ENCODE results near the gene PSD2.
A peak's percentile ranks its signal among the peaks of the same experiment; 100 is the strongest.

Gene PSD2

GRCh38 chr5:139795074-139796001 is at the start of gene PSD2:
Gene PSD2 (plus strand): TSS chr5:139795808. CDS start chr5:139809441, 13,633 bp downstream.
- peak; percentile 90 for DNase-seq (ENCODE audit: low spot score)

- DNase-seq (ENCODE audit: low spot score), result peak; percentile 47
Measured at GRCh38 chr5:139746691-139747582, 48.7 kb upstream of the PSD2 start.

- DNase-seq (ENCODE audit: low spot score), result no peak
Measured at GRCh38 chr5:139747583-139748504, 47.8 kb upstream of the PSD2 start.

GRCh38 chr5:139748505-139748826 is 47.1 kb upstream of the PSD2 start:
- no peak for DNase-seq (ENCODE audit: low spot score)

GRCh38 chr5:139749242-139749641 is 46.4 kb upstream of the PSD2 start:
- DNase-seq (ENCODE audit: low spot score), result no peak

GRCh38 chr5:139751236-139751635 is 44.4 kb upstream of the PSD2 start:
- no peak for DNase-seq (ENCODE audit: low spot score)

GRCh38 chr5:139752506-139753473 is 42.8 kb upstream of the PSD2 start:
- DNase-seq (ENCODE audit: low spot score), result no peak

GRCh38 chr5:139755892-139756671 is 39.5 kb upstream of the PSD2 start:
- DNase-seq (ENCODE audit: low spot score), result peak; percentile 83

- no peak for DNase-seq (ENCODE audit: low spot score)
Measured at GRCh38 chr5:139756971-139757370, 38.6 kb upstream of the PSD2 start.

- DNase-seq (ENCODE audit: low spot score), result no peak
Measured at GRCh38 chr5:139757727-139758509, 37.7 kb upstream of the PSD2 start.

GRCh38 chr5:139758510-139759075 is 37.0 kb upstream of the PSD2 start:
- no peak for DNase-seq (ENCODE audit: low spot score)

- no peak for DNase-seq (ENCODE audit: low spot score)
Measured at GRCh38 chr5:139759219-139759721, 36.3 kb upstream of the PSD2 start.

GRCh38 chr5:139760066-139761056 is 35.2 kb upstream of the PSD2 start:
- DNase-seq (ENCODE audit: low spot score), result no peak

GRCh38 chr5:139761057-139761450 is 34.6 kb upstream of the PSD2 start:
- no peak for DNase-seq (ENCODE audit: low spot score)

GRCh38 chr5:139761501-139761900 is 34.1 kb upstream of the PSD2 start:
- DNase-seq (ENCODE audit: low spot score), result no peak

- DNase-seq (ENCODE audit: low spot score), result no peak
Measured at GRCh38 chr5:139762615-139763170, 32.9 kb upstream of the PSD2 start.

All from iPS-NIHi11 (cell line).